ENCODE data around the gene HAUS6. TPM values are rescaled to one million over a fixed set of nuclear protein-coding genes. Genes with fewer than 3 reads are reported as not detected.

The HAUS6 gene
- total and polyA plus RNA-seq, 2 of the 13 experiments (the other 11 are each of a cell fraction or from before 2014, with no cell fraction given) = 9.8 to 31.1 TPM

GRCh38 chr9:19102631-19103345, at the start of gene HAUS6 (continued):
- TF ChIP-seq ZHX1 (CRISPR knock-in tag; IDR thresholded peaks at IDR 0.05; ENCODE audit: low read depth) = no peak
- TF ChIP-seq ZFP90 (CRISPR knock-in tag; IDR thresholded peaks at IDR 0.05; ENCODE audit: borderline replicate concordance) = peak; percentile 91
- TF ChIP-seq ZNF674 (CRISPR knock-in tag; IDR thresholded peaks at IDR 0.05; ENCODE audit: low read depth) = no peak
- no peak for TF ChIP-seq MLLT10 (CRISPR knock-in tag; IDR thresholded peaks at IDR 0.05)
- TF ChIP-seq ZNF781 (CRISPR knock-in tag; IDR thresholded peaks at IDR 0.05; ENCODE audit: borderline replicate concordance, not compliant biosample characterization) = peak; percentile 59
- TF ChIP-seq HINFP (CRISPR knock-in tag; IDR thresholded peaks at IDR 0.05; ENCODE audit: low read depth) = peak; percentile 46; the same call in 1 of the 2 replicates
- peak; percentile 78 for TF ChIP-seq POGZ (CRISPR knock-in tag; IDR thresholded peaks at IDR 0.05)
- peak; percentile 83; the same call in 1 of the 2 replicates for TF ChIP-seq SIN3A (IDR thresholded peaks at IDR 0.05; ENCODE audit: borderline replicate concordance, low read depth, low read length)
- TF ChIP-seq NFAT5 (CRISPR knock-in tag; IDR thresholded peaks at IDR 0.05) = peak; percentile 24; the same call in 1 of the 2 replicates
- no peak for TF ChIP-seq ZBTB3 (CRISPR knock-in tag; IDR thresholded peaks at IDR 0.05; ENCODE audit: borderline replicate concordance, low read depth)
- TF ChIP-seq GATAD1 (CRISPR knock-in tag; IDR thresholded peaks at IDR 0.05) = peak; percentile 96
- peak; percentile 75; the same call in 1 of the 2 replicates for TF ChIP-seq PRMT3 (CRISPR knock-in tag; IDR thresholded peaks at IDR 0.05; ENCODE audit: borderline replicate concordance, low read depth)
- TF ChIP-seq ELF1 (CRISPR knock-in tag; IDR thresholded peaks at IDR 0.05) = peak; percentile 91
- peak; percentile 23; the same call in 1 of the 2 replicates for TF ChIP-seq ZNF414 (CRISPR knock-in tag; IDR thresholded peaks at IDR 0.05)
- peak; percentile 31; the same call in 1 of the 2 replicates for TF ChIP-seq SKIL (CRISPR knock-in tag; IDR thresholded peaks at IDR 0.05; ENCODE audit: borderline replicate concordance)

Data from HepG2 (cell line).